Measurements from ENCODE around the gene FHIT.

FHIT gene

GRCh38 chr3:60650171-60650570, 601.1 kb downstream of the FHIT start:
- Histone ChIP-seq H3K9me3 (ENCODE audit: control insufficient read depth, insufficient read depth, low read length) (no peaks in the 10 kb centered on the region), H4K20me1 (ENCODE audit: control insufficient read depth, insufficient read depth, low read depth, low read length) (no peaks in the 10 kb centered on the region), H3K36me3 (ENCODE audit: control insufficient read depth, low read length) (no peaks in the 10 kb centered on the region), H3K4me1 (ENCODE audit: control insufficient read depth, low read length) (peaks cover 9% of the 10 kb centered on the region), H3K4me3 (ENCODE audit: low read length) (no peak overlapping the region), H3K4me2 (ENCODE audit: low read length) (no peak overlapping the region), H3K9me2 (replicated peaks; ENCODE audit: control insufficient read depth, low read length) (no peaks in the 10 kb centered on the region), H3K27ac (ENCODE audit: low read depth, low read length) (no peak overlapping the region), H3K27me3 (ENCODE audit: control insufficient read depth, low read length) (no peaks in the 10 kb centered on the region), H3F3A (ENCODE audit: control insufficient read depth, insufficient read depth) (no peaks in the 10 kb centered on the region), H3K79me2 (ENCODE audit: control insufficient read depth, low read length) (no peaks in the 10 kb centered on the region)
- TF ChIP-seq, protein P1, sequence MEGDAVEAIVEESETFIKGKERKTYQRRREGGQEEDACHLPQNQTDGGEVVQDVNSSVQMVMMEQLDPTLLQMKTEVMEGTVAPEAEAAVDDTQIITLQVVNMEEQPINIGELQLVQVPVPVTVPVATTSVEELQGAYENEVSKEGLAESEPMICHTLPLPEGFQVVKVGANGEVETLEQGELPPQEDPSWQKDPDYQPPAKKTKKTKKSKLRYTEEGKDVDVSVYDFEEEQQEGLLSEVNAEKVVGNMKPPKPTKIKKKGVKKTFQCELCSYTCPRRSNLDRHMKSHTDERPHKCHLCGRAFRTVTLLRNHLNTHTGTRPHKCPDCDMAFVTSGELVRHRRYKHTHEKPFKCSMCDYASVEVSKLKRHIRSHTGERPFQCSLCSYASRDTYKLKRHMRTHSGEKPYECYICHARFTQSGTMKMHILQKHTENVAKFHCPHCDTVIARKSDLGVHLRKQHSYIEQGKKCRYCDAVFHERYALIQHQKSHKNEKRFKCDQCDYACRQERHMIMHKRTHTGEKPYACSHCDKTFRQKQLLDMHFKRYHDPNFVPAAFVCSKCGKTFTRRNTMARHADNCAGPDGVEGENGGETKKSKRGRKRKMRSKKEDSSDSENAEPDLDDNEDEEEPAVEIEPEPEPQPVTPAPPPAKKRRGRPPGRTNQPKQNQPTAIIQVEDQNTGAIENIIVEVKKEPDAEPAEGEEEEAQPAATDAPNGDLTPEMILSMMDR (IDR thresholded peaks at IDR 0.05; ENCODE audit: low read depth, low read length, poor library complexity, severe bottlenecking), result no peak
- TF ChIP-seq EZH2phosphoT487 (IDR thresholded peaks at IDR 0.05; ENCODE audit: borderline replicate concordance, low read length), result no peak

GRCh38 chr3:60645801-60646200, 605.5 kb downstream of the FHIT start:
- H3K9me3 ChIP-seq (ENCODE audit: control insufficient read depth, insufficient read depth, low read length), result no peaks in the 10 kb centered on the region
- TF ChIP-seq, protein P1 (IDR thresholded peaks at IDR 0.05; ENCODE audit: low read depth, low read length, poor library complexity, severe bottlenecking), result no peak
- no peak for TF ChIP-seq EZH2phosphoT487 (IDR thresholded peaks at IDR 0.05; ENCODE audit: borderline replicate concordance, low read length)
- no peaks in the 10 kb centered on the region for H4K20me1 ChIP-seq (ENCODE audit: control insufficient read depth, insufficient read depth, low read depth, low read length)
- no peaks in the 10 kb centered on the region for H3K79me2 ChIP-seq (ENCODE audit: control insufficient read depth, low read length)
- 0 out of 2 replicates have a peak, but pooled peaks cover 3% of the 10 kb centered on the region for H3K4me1 ChIP-seq (ENCODE audit: control insufficient read depth, low read length)
- no peaks in the 10 kb centered on the region for H3K27me3 ChIP-seq (ENCODE audit: control insufficient read depth, low read length)
- H3K4me3 ChIP-seq (ENCODE audit: low read length), result no peak overlapping the region
- H3K4me2 ChIP-seq (ENCODE audit: low read length), result no peak overlapping the region
- H3K9me2 ChIP-seq (replicated peaks; ENCODE audit: control insufficient read depth, low read length), result no peaks in the 10 kb centered on the region
- H3K36me3 ChIP-seq (ENCODE audit: control insufficient read depth, low read length), result no peaks in the 10 kb centered on the region
- no peak overlapping the region for H3K27ac ChIP-seq (ENCODE audit: low read depth, low read length)
- no peaks in the 10 kb centered on the region for H3F3A ChIP-seq (ENCODE audit: control insufficient read depth, insufficient read depth)

DNA sequence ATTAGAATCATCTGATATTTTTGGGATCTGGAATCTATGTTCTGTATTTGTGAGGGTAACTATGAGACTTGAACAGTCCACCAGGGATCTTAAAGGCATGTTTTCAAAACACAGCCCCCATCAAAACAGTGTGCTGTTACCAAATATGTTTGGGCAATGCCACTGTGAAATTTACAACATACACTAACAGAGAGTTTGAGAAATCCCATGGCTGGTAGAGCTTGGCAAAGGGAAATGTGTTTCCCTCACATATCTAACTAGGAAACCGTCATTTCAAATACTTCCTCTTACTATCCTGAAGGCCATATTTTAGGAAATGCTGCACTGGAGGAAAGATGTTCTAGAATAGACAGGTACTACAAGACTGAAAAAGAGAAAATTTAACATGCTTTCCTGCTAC, 607.4 kb downstream of the FHIT start:
- H3K9me2 ChIP-seq (replicated peaks; ENCODE audit: control insufficient read depth, low read length), result no peaks in the 10 kb centered on the region
- H4K20me1 ChIP-seq (ENCODE audit: control insufficient read depth, insufficient read depth, low read depth, low read length), result no peaks in the 10 kb centered on the region
- no peaks in the 10 kb centered on the region for H3F3A ChIP-seq (ENCODE audit: control insufficient read depth, insufficient read depth)
- no peaks in the 10 kb centered on the region for H3K27me3 ChIP-seq (ENCODE audit: control insufficient read depth, low read length)
- H3K4me1 ChIP-seq (ENCODE audit: control insufficient read depth, low read length), result 0 out of 2 replicates have a peak, but pooled peaks cover 3% of the 10 kb centered on the region
- no peaks in the 10 kb centered on the region for H3K79me2 ChIP-seq (ENCODE audit: control insufficient read depth, low read length)
- no peaks in the 10 kb centered on the region for H3K9me3 ChIP-seq (ENCODE audit: control insufficient read depth, insufficient read depth, low read length)
- no peak overlapping the region for H3K27ac ChIP-seq (ENCODE audit: low read depth, low read length)
- no peaks in the 10 kb centered on the region for H3K36me3 ChIP-seq (ENCODE audit: control insufficient read depth, low read length)
- H3K4me3 ChIP-seq (ENCODE audit: low read length), result no peak overlapping the region
- H3K4me2 ChIP-seq (ENCODE audit: low read length), result no peak overlapping the region
- TF ChIP-seq EZH2phosphoT487 (IDR thresholded peaks at IDR 0.05; ENCODE audit: borderline replicate concordance, low read length), result no peak
- TF ChIP-seq, protein P1 (IDR thresholded peaks at IDR 0.05; ENCODE audit: low read depth, low read length, poor library complexity, severe bottlenecking), result no peak
